HG03342 (cell line): ENCODE results near the gene RUNX3.

Experiments
- ATAC-seq: cut with Tn5 transposase; IDR thresholded peaks from one replicate; pipeline ENCODE4 v1.9.1; 2021; ENCODE audit warnings: mild to moderate bottlenecking, moderate library complexity; ENCODE audit not compliant: unreplicated experiment

Gene RUNX3

GRCh38 chr1:24866211-24867083 lies 63.6 kb downstream of the RUNX3 start:
- ATAC-seq = no peak

- no peak for ATAC-seq
These were observed 64.5 kb downstream of the RUNX3 start for GRCh38 chr1:24865587-24865986.

- ATAC-seq = no peak
These were observed 64.9 kb downstream of the RUNX3 start for GRCh38 chr1:24865168-24865567.

- no peak for ATAC-seq
These were observed 65.7 kb downstream of the RUNX3 start for GRCh38 chr1:24864370-24864777.

- no peak for ATAC-seq
These were observed 67.1 kb downstream of the RUNX3 start for GRCh38 chr1:24862775-24863483.

- ATAC-seq = no peak
These were observed 68.0 kb downstream of the RUNX3 start for GRCh38 chr1:24861821-24862727.

- ATAC-seq = no peak
These were observed 69.2 kb downstream of the RUNX3 start for GRCh38 chr1:24860841-24861240.

GRCh38 chr1:24859063-24860010 lies 70.7 kb downstream of the RUNX3 start:
- ATAC-seq = no peak

- ATAC-seq = no peak
These were observed 71.8 kb downstream of the RUNX3 start for GRCh38 chr1:24858277-24858676.

GRCh38 chr1:24857507-24858133 lies 72.5 kb downstream of the RUNX3 start:
- no peak for ATAC-seq

- no peak for ATAC-seq
These were observed 73.1 kb downstream of the RUNX3 start for GRCh38 chr1:24856787-24857506.

- ATAC-seq = no peak
These were observed 74.6 kb downstream of the RUNX3 start for GRCh38 chr1:24855474-24855873.

GRCh38 chr1:24853649-24854048 lies 76.4 kb downstream of the RUNX3 start:
- no peak for ATAC-seq

GRCh38 chr1:24850328-24850920 lies 79.7 kb downstream of the RUNX3 start:
- ATAC-seq = no peak

GRCh38 chr1:24849672-24850295 lies 80.3 kb downstream of the RUNX3 start:
- no peak for ATAC-seq
